GM19193 (cell line): ENCODE data around the gene KLHL17.
A peak's percentile ranks its signal among the peaks of the same experiment; 100 is the strongest.

Experiments used
- POLR2A ChIP-seq: IDR thresholded peaks from 4 replicates; pipeline ENCODE4 v1.6.1; 2011; ENCODE audit not compliant: insufficient read depth, insufficient read length; ENCODE audit errors: extremely low read depth

Gene KLHL17

GRCh38 chr1:999725-1000356, 39.5 kb downstream of the KLHL17 start, which contains the start of gene HES4:
HES4 (minus strand) TSS chr1:1000097; CDS start chr1:999973, 124 bp downstream.
- no peak for TF ChIP-seq POLR2A

- no peak for TF ChIP-seq POLR2A
Measured at GRCh38 chr1:1000357-1001056, 40.1 kb downstream of the KLHL17 start.

GRCh38 chr1:1001057-1001783, 40.8 kb downstream of the KLHL17 start:
- no peak for TF ChIP-seq POLR2A

- no peak for TF ChIP-seq POLR2A
Measured at GRCh38 chr1:1003618-1004419, 43.4 kb downstream of the KLHL17 start.

- TF ChIP-seq POLR2A: no peak
Measured at GRCh38 chr1:1004420-1004779, 44.0 kb downstream of the KLHL17 start.

GRCh38 chr1:1004780-1005697, 44.7 kb downstream of the KLHL17 start:
- no peak for TF ChIP-seq POLR2A

- no peak for TF ChIP-seq POLR2A
Measured at GRCh38 chr1:1005774-1006304, 45.5 kb downstream of the KLHL17 start.

DNA sequence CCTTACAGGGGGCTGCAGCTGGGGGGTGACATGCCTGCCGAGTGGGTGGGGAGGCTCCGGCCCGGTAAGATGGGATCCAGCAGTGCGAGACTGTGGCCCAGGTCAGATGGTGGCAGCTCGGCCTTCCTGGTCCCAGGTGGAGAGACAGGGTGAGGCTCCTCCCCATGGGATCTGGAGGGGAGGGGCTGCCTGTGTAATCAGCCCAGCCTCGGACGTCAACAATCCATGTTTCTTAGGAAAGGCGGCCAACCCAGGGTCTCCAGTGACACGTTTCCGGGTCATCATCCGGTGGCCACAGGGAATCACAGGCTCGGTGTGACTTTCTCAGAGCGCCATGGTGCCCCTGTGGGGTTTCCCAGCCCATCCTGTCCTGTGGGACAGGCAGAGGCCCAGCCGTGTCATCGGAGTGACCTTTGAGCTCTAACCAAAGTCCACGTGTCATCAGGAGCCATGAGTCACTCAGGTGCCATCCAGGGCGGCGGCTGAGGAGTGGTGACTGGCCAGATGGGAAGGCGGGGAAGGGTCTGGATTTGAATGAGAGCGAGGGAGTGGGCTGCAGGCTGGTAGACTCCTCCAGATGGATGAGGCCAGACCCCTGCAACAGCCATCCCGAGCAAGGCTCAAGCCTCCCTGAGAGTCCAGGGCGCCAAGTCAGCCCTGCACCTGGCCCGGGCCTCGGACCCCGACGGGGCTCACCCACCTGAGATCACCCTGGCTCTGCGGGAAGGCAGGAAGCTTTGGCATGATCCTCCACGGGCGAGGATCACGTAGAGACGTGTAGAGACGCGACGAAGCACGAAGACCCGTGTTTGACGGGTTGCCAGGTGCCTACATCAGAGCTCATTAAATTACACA, 46.1 kb downstream of the KLHL17 start:
- TF ChIP-seq POLR2A: no peak

GRCh38 chr1:1011396-1011949, 51.1 kb downstream of the KLHL17 start:
- TF ChIP-seq POLR2A: no peak

DNA sequence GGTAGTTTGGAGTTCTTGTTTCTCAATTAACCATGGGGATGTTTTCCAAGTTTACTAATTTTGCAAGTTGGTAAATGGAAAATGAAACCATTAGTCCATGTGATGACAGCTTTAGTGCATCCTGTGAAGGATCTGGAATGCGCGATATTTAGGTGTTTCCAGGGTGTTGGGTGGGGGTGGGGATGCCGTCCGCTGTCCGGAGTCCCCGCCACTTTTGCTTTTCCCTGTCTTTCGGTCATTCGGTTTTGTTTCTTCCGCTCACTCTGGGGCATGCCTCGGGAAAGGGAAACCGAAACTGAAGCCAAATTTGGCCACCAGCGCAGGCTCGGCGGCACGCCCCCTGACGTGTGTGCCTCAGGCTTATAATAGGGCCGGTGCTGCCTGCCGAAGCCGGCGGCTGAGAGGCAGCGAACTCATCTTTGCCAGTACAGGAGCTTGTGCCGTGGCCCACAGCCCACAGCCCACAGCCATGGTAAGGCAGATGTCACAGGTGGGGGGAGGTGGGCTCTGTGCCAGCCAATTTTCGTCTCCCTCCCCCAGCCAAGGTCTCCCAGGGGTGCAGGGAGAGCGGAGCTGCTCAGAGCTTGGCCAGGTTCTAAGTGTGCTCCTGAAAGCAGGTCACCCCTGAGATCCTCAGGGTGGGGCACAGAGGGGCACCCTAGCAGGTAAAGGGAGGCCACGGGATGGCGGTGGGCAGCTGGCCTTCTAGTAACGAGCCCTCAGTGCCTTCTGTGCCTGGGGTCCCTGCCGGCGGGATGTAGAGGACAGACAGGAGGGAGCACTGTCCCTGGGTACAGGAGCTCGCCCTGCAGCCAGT, 52.9 kb downstream of the KLHL17 start, which contains the start of gene ISG15:
Gene ISG15, plus strand, starts transcription at position 393 of the 817 bp plus-strand sequence. Its CDS starts 77 bp downstream, at position 470.
- peak; percentile 97 for TF ChIP-seq POLR2A

- no peak for TF ChIP-seq POLR2A
Measured at GRCh38 chr1:1013922-1014648, 53.7 kb downstream of the KLHL17 start.
